GM21529 (cell line): ENCODE results near the gene ASTN2.

Experiments
- ATAC-seq: cut with Tn5 transposase; IDR thresholded peaks from one replicate; pipeline ENCODE4 v1.9.1; 2021; ENCODE audit not compliant: unreplicated experiment

ASTN2 gene

DNA sequence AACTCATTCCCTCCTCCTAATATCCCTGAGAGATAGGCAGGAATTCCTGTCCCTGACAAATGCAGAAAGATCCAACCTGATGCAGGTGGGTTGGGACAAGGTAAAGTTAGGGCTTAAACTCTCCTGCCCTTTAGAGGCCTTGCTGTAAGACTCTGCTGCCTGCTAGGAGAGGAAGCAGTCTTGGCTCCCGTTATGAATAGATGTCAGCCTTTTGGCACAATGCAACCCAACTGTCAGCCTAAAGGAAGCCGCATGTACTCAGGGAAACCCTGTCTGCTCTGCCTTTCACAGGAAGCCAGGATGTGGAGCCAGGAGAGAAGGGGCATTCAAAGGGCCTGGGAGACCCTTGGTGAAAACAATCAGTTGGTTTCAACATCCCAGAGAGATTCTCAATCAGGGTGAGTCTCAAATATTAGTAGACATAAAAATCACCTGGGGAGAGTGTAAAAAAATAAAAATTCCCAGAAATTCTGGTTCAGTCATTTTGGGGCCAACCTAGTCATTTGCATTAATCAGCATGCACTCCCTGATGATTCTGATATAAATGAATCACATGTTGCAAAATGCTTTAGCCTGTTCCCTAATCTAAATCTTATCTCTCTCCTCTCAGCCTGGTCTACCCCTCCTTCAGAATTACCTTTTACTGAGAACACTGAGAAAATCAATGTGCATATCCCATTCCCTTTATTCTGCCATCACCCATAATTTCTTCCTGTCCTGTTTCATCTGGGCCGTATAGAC, 864.0 kb downstream of the ASTN2 start:
- no peak for ATAC-seq

DNA sequence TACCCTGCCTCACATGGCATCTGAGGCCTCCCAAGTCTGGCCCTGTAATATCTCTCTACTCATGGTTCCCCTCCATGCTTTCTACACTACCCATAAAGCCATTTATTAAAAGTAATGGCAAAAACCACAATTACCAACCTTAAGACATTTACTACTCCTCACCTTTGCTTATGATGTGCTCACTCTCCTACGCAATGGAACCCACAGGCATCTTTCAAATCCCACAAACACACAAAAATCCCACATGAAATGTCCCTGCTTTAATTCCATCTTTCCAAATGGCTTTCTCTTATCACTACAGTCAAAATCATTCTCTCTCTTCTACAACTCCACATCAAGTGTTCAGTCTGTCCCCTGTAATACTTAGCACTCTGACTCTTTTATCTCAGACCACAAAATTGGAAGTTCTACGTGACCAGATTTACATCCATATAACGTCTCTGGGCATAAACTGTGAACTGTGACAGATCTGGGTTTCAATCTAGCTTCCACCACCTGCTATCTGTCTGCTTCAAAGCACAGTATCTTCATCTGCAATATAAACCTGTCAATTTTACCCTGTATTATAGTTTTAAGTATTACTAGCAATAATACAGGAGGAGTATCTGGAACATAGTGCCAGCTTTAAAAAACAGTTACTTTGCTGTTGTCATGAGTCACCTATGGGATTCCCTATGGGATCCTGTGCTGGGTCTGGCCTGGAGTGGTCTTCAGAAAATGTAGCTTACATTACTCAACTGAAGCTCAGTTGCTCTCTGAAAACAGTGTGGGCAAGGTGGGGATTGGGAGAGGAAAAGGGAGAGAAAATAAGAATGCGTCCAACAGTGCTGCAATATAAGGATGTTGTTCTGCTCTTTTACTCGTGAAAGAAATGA, 864.8 kb downstream of the ASTN2 start:
- ATAC-seq: no peak

DNA sequence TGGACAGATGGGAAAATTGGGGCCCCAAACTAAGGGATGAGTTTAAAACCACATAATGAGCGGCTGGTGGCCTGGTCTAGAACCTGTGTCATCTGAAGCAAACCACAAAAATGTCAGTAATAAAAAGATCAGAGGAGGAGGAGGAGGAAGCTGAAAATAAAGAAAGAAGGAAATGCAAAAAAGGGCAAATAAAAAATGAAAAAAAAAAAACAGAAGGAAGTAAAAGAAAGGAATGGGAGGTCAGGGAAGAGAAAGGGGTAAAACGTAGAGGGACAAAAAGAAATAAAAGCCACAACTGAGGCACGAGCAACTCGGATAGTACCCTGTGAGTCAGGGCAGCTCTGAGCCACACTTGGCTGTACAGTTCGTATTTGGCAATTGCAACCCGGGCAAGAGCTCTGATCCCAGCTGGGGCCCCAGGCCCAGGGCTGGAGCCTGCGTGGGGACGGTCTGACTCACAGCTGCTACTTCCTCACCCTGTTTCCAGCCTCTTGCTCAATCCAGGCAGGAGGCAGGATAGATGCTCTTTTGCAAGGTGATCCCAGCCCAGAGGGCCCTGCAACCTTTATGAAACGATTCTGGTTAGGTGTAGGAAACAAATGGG, 865.7 kb downstream of the ASTN2 start:
- ATAC-seq: no peak

DNA sequence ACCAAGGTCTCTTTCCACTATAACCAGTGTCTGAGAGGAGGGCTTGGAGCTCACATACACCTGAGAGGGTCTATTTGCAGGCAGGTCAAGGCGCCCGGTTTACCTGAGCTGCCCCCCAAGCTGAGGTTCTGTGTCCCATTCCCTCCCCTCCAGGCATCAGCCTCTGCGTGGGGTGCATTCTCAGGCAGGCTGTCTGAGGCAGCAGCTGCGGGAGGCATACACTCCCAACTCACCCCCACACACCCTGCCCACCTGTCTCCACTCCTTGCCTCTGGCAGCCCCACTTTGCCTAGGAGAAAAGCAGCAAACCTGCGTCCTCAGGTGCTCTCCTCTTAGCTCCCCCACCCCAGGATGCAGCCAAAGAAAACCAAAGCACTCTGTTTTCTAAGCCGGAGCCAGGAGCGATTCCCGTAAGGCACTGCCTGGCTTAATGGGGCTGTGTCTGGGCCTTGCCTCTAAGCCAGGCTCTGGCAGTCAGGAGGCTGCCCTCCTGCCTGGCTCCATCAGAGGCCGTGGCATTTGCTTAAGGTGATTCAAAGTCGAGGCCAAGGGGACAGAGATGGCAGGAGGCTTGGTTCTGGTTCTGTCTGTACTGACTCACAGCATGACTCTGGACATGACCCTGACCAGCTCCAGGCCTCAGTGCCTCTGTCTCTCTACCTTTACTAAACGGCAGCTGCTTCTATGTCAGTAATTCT, 867.0 kb downstream of the ASTN2 start:
- no peak for ATAC-seq

DNA sequence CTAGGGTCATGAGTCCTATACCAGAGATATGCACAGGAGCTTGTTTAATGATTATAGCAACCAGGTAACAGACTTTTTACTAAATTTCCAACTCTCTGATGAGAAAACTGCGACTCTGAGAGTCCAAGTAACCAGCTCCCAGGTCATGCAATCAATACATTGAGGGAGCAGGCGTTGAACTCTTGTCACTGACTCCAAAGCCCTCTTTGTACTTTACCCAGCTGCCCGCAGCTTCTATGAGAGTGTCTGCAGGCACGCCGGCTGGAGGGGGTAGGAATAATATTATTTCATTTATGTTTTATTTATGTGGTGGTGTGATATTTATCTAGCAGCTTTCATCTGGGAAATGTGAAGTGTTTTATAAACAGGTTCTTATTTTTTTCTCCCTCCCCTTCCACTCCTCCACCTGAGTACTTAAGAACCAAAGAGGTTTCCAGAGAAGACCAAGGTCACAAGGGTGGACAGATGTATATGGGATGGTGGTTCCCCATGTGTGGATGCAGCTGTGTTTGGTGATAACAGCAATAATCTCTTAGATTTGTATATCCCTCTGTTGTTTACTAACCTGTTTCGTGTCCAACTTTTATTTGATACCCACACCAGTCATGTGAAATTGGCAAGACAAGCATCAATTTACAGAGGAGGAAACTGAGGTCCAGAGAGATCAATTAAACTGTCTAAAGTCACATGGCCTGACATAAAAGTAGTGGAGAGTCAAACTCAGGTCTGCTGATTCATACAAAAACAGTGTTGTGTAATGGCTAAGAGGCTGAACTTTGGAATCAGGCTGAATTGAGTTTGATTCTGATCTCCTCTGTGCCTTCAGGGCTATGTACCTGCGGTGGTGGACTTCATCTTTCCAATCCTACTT, 867.9 kb downstream of the ASTN2 start:
- ATAC-seq: no peak

DNA sequence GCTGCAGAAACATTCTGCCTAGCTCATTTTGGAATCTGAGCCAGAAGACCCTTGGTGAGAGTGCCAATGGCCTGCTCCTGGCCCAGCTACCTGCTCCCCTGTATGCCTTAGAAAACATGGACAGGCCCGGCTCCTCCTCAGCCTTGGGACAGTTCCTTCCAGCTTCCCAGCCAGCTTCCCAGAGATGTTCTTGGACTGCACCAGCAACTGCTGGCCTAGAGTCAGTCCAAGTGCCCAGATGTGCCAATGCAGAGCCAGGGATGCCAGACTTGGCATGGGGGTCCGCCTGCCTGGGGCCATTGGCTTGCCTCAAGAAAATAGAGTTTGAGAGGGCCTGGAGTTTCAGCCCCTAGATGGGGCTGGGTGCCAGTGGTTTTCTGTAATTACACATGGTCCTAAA, 870.0 kb downstream of the ASTN2 start:
- no peak for ATAC-seq

DNA sequence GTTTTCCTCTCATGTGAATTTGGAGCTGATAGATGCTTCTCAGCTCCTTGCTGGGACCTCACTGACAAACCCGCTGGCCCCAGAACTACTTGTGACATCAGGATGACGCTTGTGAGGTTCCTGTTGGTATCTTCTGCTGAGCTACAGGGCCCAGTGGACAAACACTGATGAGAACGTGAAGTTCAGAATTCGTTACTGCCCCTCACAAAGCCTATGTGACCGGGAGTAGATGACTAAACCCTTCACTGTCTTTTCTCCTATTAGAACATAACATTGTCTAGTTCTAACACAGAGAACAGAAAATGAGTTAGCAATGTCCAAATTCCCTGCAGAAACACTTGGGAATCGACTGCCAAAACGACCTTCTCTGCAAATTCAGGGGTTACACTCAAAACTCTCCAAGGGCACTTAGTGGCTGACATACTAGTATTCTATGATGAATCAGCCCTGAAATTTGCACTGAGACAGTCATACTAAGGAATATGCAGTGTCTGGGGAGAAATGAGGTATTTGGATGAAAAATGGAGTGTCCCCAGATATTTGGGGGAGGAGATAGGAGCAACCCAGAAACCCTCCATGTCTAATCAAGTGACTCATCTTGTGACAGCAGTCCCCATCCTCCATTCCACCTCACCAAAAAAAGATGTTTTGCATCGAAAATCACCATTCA, 871.0 kb downstream of the ASTN2 start:
- ATAC-seq: no peak

DNA sequence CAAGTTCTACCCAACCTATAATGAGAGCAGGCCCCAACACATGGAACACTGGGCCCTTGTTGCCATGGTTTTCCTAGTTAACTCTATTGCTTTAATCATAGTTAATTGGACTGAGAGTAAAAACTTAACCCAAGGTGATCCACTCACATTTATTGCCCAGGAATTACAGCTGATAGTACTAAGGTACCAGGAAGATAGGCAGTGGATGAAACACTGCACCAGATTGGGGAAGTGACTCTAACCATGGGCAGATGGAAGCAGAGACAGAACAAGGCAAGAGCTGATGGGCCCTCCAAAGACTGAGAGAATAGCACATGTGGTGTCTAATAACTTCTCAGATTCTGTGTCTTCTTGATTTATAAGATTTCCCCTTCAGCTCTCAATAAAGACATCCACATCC, 873.5 kb downstream of the ASTN2 start:
- no peak for ATAC-seq

DNA sequence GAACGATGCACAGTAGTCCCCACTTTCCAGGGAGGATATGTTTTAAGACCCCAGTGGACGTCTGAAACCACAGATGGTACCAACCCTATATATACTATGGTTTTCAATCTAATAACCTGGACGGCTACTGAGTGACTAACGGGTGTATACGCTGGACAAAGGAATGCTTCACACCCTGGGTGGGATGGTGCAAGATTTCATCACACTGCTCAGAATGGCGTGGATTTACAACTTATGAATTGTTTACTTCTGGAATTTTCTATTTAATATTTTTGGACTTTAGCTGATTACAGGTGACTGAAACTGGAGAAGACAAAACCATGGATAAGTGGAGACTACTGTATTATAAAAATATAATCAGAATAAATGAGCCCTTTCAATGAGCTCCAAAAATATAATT, 875.3 kb downstream of the ASTN2 start:
- no peak for ATAC-seq

DNA sequence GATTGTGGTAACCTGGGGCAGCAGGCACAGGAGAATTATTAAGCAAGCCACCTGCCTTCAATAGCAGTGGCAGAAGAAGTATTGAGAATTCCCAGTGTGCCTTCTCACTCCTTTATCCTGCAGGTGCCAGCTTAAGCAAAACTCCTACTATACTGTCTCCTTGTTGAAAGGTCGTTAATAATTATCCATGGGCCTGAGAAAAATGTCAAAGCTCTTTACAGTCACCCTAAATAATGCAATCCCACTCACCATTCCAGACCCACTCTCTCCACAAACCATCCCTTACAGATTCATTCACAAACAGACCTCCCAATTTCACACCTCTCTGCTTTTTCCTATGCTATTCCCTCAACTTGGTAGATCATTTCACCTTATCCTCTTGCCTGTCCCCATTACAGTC, 889.2 kb downstream of the ASTN2 start:
- no peak for ATAC-seq

DNA sequence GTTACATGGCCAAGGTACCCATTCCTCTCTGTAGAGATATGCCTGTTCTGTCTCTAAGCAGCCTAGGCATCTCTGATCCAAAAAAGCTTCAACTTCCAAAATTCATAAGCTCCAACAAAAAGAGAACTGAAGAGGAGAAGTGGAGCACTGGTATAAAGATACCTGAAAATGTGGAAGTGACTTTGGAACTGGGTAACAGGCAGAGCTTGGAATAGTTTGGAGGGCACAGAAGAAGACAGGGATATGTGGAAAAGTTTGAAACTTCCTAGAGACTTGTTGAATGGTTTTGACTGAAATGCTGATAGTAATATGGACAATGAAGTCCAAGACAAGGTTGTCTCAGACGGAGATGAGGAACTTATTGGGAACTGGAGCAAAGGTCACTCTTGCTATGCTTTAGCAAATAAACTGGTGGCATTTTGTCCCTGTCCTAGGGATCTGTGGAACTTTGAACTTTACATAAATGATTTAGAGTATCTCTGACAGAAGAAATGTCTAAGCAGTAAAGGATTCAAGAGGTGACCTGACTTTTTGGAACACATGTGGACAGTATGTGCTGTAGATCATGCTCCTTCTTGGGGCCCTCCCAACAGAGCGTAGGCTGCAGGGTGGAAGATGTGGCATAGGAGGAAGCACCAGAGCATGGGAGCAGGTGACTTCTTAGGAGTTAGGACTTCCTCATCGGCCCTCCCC, 889.9 kb downstream of the ASTN2 start:
- ATAC-seq: no peak

DNA sequence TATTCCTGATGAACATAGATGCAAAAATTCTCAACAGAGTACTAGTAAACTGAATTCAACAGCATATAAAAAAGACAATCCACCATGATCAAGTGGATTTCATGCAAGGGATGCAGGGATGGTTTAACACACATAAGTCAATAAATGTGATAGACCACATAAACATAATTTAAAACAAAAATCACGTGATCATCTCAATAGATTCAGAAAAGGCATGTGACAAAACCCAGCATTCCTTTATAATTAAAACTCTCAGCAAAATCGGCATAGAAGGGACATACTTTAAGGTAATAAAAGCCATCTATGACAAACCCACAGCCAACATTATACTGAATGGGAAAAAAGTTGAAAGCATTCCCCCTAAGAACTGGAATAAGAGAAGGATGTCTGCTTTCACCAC, 894.6 kb downstream of the ASTN2 start:
- ATAC-seq: no peak

DNA sequence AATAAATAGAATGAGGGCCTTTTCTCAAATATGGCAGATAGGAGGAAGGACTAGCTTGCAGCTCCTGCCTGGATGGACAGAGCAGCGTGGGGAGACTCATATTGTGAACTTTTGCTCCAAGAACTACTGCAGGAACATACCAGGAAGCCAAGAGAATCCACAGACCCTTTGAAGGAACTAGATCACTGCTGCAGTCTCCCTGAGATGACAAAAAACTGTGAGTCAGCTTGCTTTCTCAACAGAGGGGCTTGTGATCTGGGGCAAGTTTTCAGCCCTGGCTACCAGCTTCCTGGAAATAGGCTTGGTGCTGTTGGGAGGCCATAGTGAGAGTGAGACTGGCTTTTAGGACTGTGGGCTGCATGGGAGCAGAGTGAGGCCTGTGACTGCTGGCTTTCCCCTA, 898.4 kb downstream of the ASTN2 start:
- no peak for ATAC-seq

DNA sequence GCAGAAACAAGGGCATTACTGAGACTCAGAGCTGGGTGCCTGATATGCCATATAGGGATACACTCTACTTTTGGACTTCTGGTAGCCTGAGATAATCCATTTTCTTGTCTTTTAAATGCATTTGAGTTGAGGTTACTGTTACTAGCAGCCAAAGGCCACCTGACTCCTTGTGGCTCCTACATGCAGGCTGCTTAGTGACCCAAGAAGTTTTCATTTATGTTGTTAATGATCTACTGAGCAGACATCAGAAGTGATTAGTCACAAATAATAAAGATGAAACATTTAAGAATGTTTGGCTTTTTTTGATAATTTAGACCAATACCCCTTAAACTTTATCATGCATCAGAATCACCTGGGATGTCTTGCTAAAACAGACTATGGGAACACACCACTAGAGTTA, 899.3 kb downstream of the ASTN2 start:
- ATAC-seq: no peak

DNA sequence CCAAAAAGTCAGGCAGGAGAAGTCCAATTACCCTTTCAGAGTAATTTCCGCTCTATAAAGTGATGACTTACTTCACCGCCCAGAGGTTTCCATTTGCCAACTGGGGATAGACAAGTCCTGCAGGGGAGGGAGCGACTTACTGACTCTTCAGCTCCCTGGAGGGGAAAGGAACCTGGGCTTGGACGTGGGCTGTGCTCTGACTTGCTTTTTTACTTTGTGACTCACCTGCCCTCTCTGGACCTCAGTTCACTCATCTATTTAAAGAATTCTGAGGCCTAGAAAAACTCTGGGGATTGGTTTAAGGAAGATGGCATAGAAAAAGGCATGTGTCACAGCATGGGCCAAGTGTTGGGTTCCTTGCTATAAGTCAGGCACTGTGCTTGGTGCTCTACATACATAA, 908.2 kb downstream of the ASTN2 start:
- no peak for ATAC-seq

DNA sequence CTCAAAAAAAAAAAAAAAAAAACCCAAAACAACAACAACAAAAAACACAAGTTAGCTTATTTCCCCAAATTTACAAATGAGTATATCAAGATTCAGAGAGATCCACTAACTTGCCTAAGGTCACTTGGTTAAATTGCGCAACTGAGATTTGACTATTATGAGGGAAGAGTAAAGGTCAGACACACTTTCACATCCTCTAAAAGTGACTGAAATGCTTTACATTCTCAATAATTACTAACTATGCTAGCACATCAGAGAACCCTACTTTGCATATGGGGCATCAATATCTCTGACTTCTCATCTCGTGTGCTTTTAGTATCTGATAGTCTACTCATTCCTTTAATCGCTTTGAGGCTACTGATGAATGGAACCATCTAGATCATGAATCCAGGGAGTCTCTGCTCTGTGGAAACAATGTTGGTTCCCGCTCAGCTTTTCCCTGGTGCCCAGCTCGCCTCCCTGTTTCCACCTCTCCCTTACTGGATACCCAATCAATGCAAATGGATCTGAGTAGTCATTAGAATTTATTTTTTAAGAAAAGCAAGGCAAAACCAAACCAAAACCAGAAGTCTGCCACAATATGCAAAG, 909.9 kb downstream of the ASTN2 start:
- peak; percentile 96 for ATAC-seq

DNA sequence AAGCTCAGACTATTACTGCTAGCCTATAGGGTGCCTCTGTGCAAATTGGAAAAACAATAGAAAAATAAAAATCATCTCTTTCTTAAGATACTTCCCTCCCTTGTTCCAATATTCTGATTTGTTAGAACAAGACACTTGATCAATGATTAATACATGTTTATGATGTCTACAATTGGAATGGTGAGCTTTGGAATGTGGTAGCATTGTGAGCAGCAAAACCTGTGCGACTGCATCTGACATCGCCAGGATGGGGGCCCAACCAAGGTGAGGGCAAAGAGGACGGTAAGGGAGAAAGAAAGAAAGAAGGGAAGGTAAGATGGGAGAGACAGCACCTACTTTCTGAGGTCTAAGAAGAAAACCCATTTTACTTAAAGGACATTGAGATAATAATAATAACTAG, 910.8 kb downstream of the ASTN2 start:
- ATAC-seq: no peak

DNA sequence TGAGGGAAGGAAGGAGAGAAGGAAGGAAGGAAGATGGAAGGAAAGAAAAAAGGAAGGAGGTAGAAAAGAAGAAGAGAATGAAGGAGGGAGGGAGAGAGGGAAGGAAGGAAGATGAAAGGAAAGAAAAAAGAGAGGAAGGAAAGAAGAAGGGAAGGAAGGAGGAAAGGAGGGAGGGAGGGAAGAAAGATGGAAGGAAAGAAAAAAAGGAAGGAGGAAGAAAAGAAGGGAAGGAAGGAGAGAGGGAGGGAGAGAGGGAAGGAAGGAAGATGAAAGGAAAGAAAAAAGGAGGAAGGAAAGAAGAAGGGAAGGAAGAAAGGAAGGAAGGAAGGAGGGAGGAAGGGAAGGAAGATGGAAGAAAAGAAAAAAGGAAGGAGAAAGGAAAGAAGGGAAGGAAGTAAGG, 912.1 kb downstream of the ASTN2 start:
- no peak for ATAC-seq

DNA sequence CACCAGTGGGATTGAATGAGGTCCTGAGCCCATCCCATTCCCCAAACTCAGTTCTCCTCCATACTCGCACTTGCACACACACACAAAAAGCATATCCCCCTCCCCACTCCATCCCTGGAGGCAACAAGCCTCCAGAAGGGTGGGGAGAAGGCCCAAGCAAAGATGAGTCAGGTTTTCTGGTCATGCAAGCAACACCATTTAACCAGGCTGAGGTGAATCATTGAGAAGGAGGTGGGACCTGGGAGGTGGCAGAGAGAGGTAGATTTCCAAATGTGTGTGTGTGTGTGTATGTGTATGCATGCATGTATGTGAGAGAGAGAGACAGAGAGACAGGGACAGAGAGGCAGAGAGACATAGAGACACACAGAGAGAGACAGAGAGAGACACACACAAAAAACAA, 913.0 kb downstream of the ASTN2 start:
- ATAC-seq: no peak
